WTC11 (cell line): ENCODE measurements around the gene NCKAP5. TPM values are rescaled to one million over a fixed set of nuclear protein-coding genes. Genes with fewer than 3 reads are reported as not detected.

Experiments used
- ATAC-seq: fragments of 200-7000 bp; cut with Tn5 transposase; 2 replicates; pipeline ENCODE4 v1.10.0; 2021; ENCODE audit warnings: mild to moderate bottlenecking, moderate library complexity
- CTCF ChIA-PET: fragments of 300-600 bp; sonication (Branson Sonifier 250); formaldehyde crosslinking; loops from one replicate; lab custom pipeline; 2021; ENCODE audit warnings: antibody characterized with exemption; lab: Charles Lee
- POLR2A ChIA-PET: fragments of 350-600 bp; sonication (Branson Sonifier 250); formaldehyde crosslinking; loops from one replicate; lab custom pipeline; 2021; ENCODE audit warnings: antibody characterized with exemption; lab: Charles Lee
- DNase-seq: peaks from one replicate; pipeline ENCODE4 v3.0.0; 2021; ENCODE audit warnings: low spot score
- H3K27ac Mint-ChIP-seq: 2 replicates; pipeline ENCODE4 v1.8.0; 2021; ENCODE audit warnings: mixed read lengths
- H3K27me3 Mint-ChIP-seq: 2 replicates; pipeline ENCODE4 v1.8.0; 2021; ENCODE audit warnings: low read depth, mild to moderate bottlenecking, moderate library complexity, mixed read lengths
- H3K36me3 Mint-ChIP-seq: 2 replicates; pipeline ENCODE4 v1.8.0; 2021; ENCODE audit warnings: mixed read lengths
- H3K4me1 Mint-ChIP-seq: 2 replicates; pipeline ENCODE4 v1.8.0; 2022; ENCODE audit warnings: mixed read lengths
- H3K4me3 Mint-ChIP-seq: 2 replicates; pipeline ENCODE4 v1.8.0; 2021; ENCODE audit warnings: mild to moderate bottlenecking, moderate library complexity, mixed read lengths
- H3K9me3 Mint-ChIP-seq: 2 replicates; pipeline ENCODE4 v1.8.0; 2021; ENCODE audit warnings: mixed read lengths
- ATF3 ChIP-seq: sonication (generic); formaldehyde crosslinking; conservative IDR thresholded peaks from 2 replicates; pipeline ENCODE4 v1.8.1; 2022; ENCODE audit warnings: mild to moderate bottlenecking, missing genetic modification reagents
- E2F1 ChIP-seq: sonication (generic); formaldehyde crosslinking; IDR thresholded peaks from 2 replicates; pipeline ENCODE4 v1.8.0; 2022; ENCODE audit warnings: mild to moderate bottlenecking, missing genetic modification reagents
- E2F4 ChIP-seq: sonication (generic); formaldehyde crosslinking; IDR thresholded peaks from 2 replicates; pipeline ENCODE4 v1.8.1; 2022; ENCODE audit warnings: low read depth, mild to moderate bottlenecking, moderate library complexity, missing genetic modification reagents, borderline replicate concordance
- ERG ChIP-seq: fragments of 250-450 bp; sonication (Bioruptor Pico); IDR thresholded peaks from 2 replicates; pipeline ENCODE4 v1.8.0; 2021; ENCODE audit warnings: mild to moderate bottlenecking
- ESRRA ChIP-seq: sonication (generic); formaldehyde crosslinking; IDR thresholded peaks from 2 replicates; pipeline ENCODE4 v1.8.1; 2022; ENCODE audit warnings: mild to moderate bottlenecking, missing genetic modification reagents, borderline replicate concordance
- GABPB1 ChIP-seq: sonication (generic); formaldehyde crosslinking; IDR thresholded peaks from 2 replicates; pipeline ENCODE4 v1.8.1; 2023; ENCODE audit warnings: mild to moderate bottlenecking, missing genetic modification reagents
- GRHL2 ChIP-seq: fragments of 250-450 bp; sonication (Bioruptor Pico); IDR thresholded peaks from 2 replicates; pipeline ENCODE4 v1.8.0; 2022; ENCODE audit warnings: mild to moderate bottlenecking, moderate library complexity; ENCODE audit not compliant: insufficient replicate concordance, severe bottlenecking
- JAZF1 ChIP-seq: fragments of 250-450 bp; sonication (Bioruptor Pico); IDR thresholded peaks from 2 replicates; pipeline ENCODE4 v1.9.0; 2021; ENCODE audit warnings: moderate library complexity, mild to moderate bottlenecking, inconsistent platforms
- MLX ChIP-seq: sonication (generic); formaldehyde crosslinking; IDR thresholded peaks from 2 replicates; pipeline ENCODE4 v1.8.1; 2023; ENCODE audit warnings: mild to moderate bottlenecking, missing genetic modification reagents, moderate library complexity
- MXD4 ChIP-seq: fragments of 250-450 bp; sonication (Bioruptor Pico); IDR thresholded peaks from 2 replicates; pipeline ENCODE4 v1.8.0; 2021; ENCODE audit warnings: mild to moderate bottlenecking, moderate library complexity, borderline replicate concordance
- MYBL2 ChIP-seq: sonication (generic); formaldehyde crosslinking; IDR thresholded peaks from 2 replicates; pipeline ENCODE4 v1.8.1; 2023; ENCODE audit warnings: mild to moderate bottlenecking, moderate library complexity, missing genetic modification reagents
- NR1H2 ChIP-seq: sonication (generic); formaldehyde crosslinking; IDR thresholded peaks from 2 replicates; pipeline ENCODE4 v1.9.0; 2021; ENCODE audit warnings: mild to moderate bottlenecking, moderate library complexity, missing genetic modification reagents
- PRRX2 ChIP-seq: fragments of 250-450 bp; sonication (Bioruptor Pico); IDR thresholded peaks from 2 replicates; pipeline ENCODE4 v1.8.0; 2021; ENCODE audit warnings: mild to moderate bottlenecking
- RELA ChIP-seq: sonication (generic); formaldehyde crosslinking; IDR thresholded peaks from 2 replicates; pipeline ENCODE4 v1.8.1; 2022; ENCODE audit warnings: missing genetic modification reagents, mild to moderate bottlenecking, borderline replicate concordance
- SP1 ChIP-seq: sonication (generic); formaldehyde crosslinking; conservative IDR thresholded peaks from 2 replicates; pipeline ENCODE4 v1.8.1; 2022; ENCODE audit warnings: missing genetic modification reagents
- USF1 ChIP-seq: sonication (generic); formaldehyde crosslinking; IDR thresholded peaks from 2 replicates; pipeline ENCODE4 v1.8.0; 2022; ENCODE audit warnings: mild to moderate bottlenecking, missing genetic modification reagents
- USF2 ChIP-seq: sonication (generic); formaldehyde crosslinking; IDR thresholded peaks from 2 replicates; pipeline ENCODE4 v1.8.1; 2023; ENCODE audit warnings: mild to moderate bottlenecking, missing genetic modification reagents, moderate library complexity
- ZMAT4 ChIP-seq: fragments of 250-450 bp; sonication (Bioruptor Pico); IDR thresholded peaks from 2 replicates; pipeline ENCODE4 v1.9.0; 2021; ENCODE audit warnings: mild to moderate bottlenecking
- ZNF281 ChIP-seq: sonication (generic); formaldehyde crosslinking; IDR thresholded peaks from 2 replicates; pipeline ENCODE4 v1.8.0; 2023; ENCODE audit warnings: mild to moderate bottlenecking, missing genetic modification reagents
- ZNF396 ChIP-seq: fragments of 250-450 bp; sonication (Bioruptor Pico); IDR thresholded peaks from 2 replicates; pipeline ENCODE4 v1.8.0; 2021; ENCODE audit warnings: mild to moderate bottlenecking, moderate library complexity, borderline replicate concordance
- ZNF416 ChIP-seq: fragments of 250-450 bp; sonication (Bioruptor Pico); IDR thresholded peaks from 2 replicates; pipeline ENCODE4 v1.9.0; 2021; ENCODE audit warnings: mild to moderate bottlenecking, inconsistent platforms
- ZSCAN18 ChIP-seq: fragments of 250-450 bp; sonication (Bioruptor Pico); IDR thresholded peaks from 2 replicates; pipeline ENCODE4 v2.1.2; 2022; ENCODE audit warnings: mild to moderate bottlenecking, moderate library complexity
- total RNA-seq: library from RNA; stranded (reverse); gene quantifications from 3 replicates; pipeline ENCODE4 v1.2.3, GENCODE V29; 2021

The NCKAP5 gene
- total RNA-seq, 1 experiment from 2014 or later, result 0.55 TPM

- no peak overlapping the region for H3K27ac Mint-ChIP-seq
- ATAC-seq (no peak), DNase-seq (no peak)
- peaks cover 3% of the 10 kb centered on the region; the same call in 1 of the 2 replicates for H3K9me3 Mint-ChIP-seq
- H3K36me3 Mint-ChIP-seq, result no peaks in the 10 kb centered on the region
- ChIA-PET POLR2A (no interaction called here), CTCF (no interaction called here)
- no peaks in the 10 kb centered on the region for H3K27me3 Mint-ChIP-seq
- TF ChIP-seq MXD4 (CRISPR knock-in tag), result no peak
- TF ChIP-seq USF2, result no peak
- no peaks in the 10 kb centered on the region for H3K4me1 Mint-ChIP-seq
- no peak overlapping the region for H3K4me3 Mint-ChIP-seq
Observed at GRCh38 chr2:133462811-133463210, 105.5 kb downstream of the NCKAP5 start.

GRCh38 chr2:133461484-133461883 is 106.8 kb downstream of the NCKAP5 start:
- H3K4me1 Mint-ChIP-seq, result no peaks in the 10 kb centered on the region
- peaks cover 3% of the 10 kb centered on the region; the same call in 1 of the 2 replicates for H3K9me3 Mint-ChIP-seq
- no peaks in the 10 kb centered on the region for H3K36me3 Mint-ChIP-seq
- TF ChIP-seq JAZF1 (no peak), ZNF396 (CRISPR knock-in tag) (no peak), ATF3 (CRISPR knock-in tag) (no peak), E2F4 (CRISPR knock-in tag) (no peak), SP1 (CRISPR knock-in tag) (no peak), RELA (CRISPR knock-in tag) (no peak), MYBL2 (CRISPR knock-in tag) (no peak), ZMAT4 (no peak), NR1H2 (CRISPR knock-in tag) (no peak), PRRX2 (no peak), MLX (no peak), ZNF416 (CRISPR knock-in tag) (no peak), ESRRA (CRISPR knock-in tag) (no peak), E2F1 (CRISPR knock-in tag) (no peak), GABPB1 (CRISPR knock-in tag) (no peak), GRHL2 (CRISPR knock-in tag) (no peak), USF1 (CRISPR knock-in tag) (no peak), ZNF281 (no peak), ZSCAN18 (CRISPR knock-in tag) (no peak), ERG (no peak)
- ChIA-PET POLR2A (no interaction called here), CTCF (no interaction called here)
- H3K27me3 Mint-ChIP-seq, result no peaks in the 10 kb centered on the region
- no peak overlapping the region for H3K27ac Mint-ChIP-seq
- ATAC-seq (no peak), DNase-seq (no peak)
- H3K4me3 Mint-ChIP-seq, result no peak overlapping the region
